ENCODE measurements around the gene PLLP. TPM values are rescaled to one million over a fixed set of nuclear protein-coding genes. Genes with fewer than 3 reads are reported as not detected.

PLLP gene
- total RNA-seq, 4 donors from 2014 or later = 9.0 to 49.1 (median 12.2) TPM

GRCh38 chr16:57261806-57262205 lies 22.7 kb downstream of the PLLP start:
- no peak for TF ChIP-seq CTCF (IDR thresholded peaks at IDR 0.05)
- no peak for ATAC-seq (ENCODE audit: low FRiP score)
- peak; percentile 11 for DNase-seq (ENCODE audit: low spot score)

GRCh38 chr16:57260294-57260929 lies 24.1 kb downstream of the PLLP start:
- ATAC-seq (ENCODE audit: low FRiP score) = no peak

GRCh38 chr16:57258910-57259475 lies 25.5 kb downstream of the PLLP start:
- ATAC-seq (ENCODE audit: low FRiP score) (no peak), DNase-seq (ENCODE audit: low spot score) (peak; percentile 3)
- no peak for TF ChIP-seq CTCF (IDR thresholded peaks at IDR 0.05)

More at GRCh38 chr16:57260294-57260929, 24.1 kb downstream of the PLLP start:
- DNase-seq (ENCODE audit: low spot score) = peak; percentile 19
- TF ChIP-seq CTCF (IDR thresholded peaks at IDR 0.05) = no peak

DNA sequence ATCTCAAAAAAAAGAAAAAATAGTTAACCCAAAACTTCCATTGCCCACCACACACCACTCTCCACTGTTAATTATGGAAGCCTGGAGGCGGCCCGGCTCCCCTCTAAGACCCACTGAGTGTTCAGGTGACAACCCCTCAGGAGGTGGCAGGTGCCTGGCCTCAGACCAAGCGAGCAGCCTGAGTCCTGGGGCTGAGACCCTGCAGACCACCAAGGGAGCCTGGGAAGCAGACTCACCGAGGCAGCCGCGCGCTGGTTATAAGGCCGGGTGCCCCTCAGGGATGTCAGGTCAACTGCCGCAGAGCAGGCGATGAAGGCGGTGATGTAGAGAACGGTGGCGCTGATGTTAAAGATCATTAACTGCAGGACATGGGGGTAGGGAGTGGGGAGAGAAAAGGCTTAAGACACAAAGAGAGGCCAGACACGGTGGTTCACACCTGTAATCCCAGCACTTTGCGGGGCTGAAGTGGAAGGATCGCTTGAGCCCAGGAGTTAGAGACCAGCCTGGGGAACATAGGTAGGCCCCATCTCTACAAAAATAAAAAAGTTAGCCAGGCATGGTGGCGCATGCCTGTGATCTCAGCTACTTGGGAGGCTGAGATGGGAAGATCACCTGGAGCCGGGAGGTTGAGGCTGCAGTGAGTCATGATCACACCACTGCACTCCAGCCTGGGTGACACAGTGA lies 26.1 kb downstream of the PLLP start:
- peak; percentile 16 for DNase-seq (ENCODE audit: low spot score)
- no peak for ATAC-seq (ENCODE audit: low FRiP score)
- TF ChIP-seq CTCF (IDR thresholded peaks at IDR 0.05) = no peak

- peak; percentile 17 for DNase-seq (ENCODE audit: low spot score)
- no peak for ATAC-seq (ENCODE audit: low FRiP score)
Observed at GRCh38 chr16:57257455-57258070, 26.9 kb downstream of the PLLP start.

More at GRCh38 chr16:57257455-57258070, 26.9 kb downstream of the PLLP start:
- no peak for TF ChIP-seq CTCF (IDR thresholded peaks at IDR 0.05)

Measured in omental fat pad (tissue), 4 donors.